SK-N-SH treated with all-trans-retinoic acid at 6 μM for 48 hours (cell line): ENCODE results near the gene PNPLA6.

Experiments used
- PPARA ChIP-seq: fragments of 250-450 bp; sonication (Bioruptor Pico); IDR thresholded peaks from 2 replicates; pipeline ENCODE4 v1.5.0; 2020; ENCODE audit warnings: mild to moderate bottlenecking, borderline replicate concordance
- RARB ChIP-seq: fragments of 250-450 bp; sonication (Bioruptor Pico); IDR thresholded peaks from 2 replicates; pipeline ENCODE4 v1.8.0; 2021; ENCODE audit warnings: mild to moderate bottlenecking, moderate library complexity
- TCF4 ChIP-seq: fragments of 250-450 bp; sonication (Bioruptor Pico); IDR thresholded peaks from 2 replicates; pipeline ENCODE4 v1.8.0; 2021; ENCODE audit warnings: mild to moderate bottlenecking, moderate library complexity, borderline replicate concordance
- ZC3H10 ChIP-seq: fragments of 250-450 bp; sonication (Bioruptor Pico); IDR thresholded peaks from 2 replicates; pipeline ENCODE4 v1.5.1; 2021; ENCODE audit warnings: mild to moderate bottlenecking, moderate library complexity
- ZFP3 ChIP-seq: fragments of 250-450 bp; sonication (Bioruptor Pico); IDR thresholded peaks from 2 replicates; pipeline ENCODE4 v1.5.0; 2020; ENCODE audit warnings: mild to moderate bottlenecking, moderate library complexity
- ZFP30 ChIP-seq: fragments of 450-650 bp; formaldehyde crosslinking; IDR thresholded peaks from 2 replicates; pipeline ENCODE4 v1.5.0; 2022; ENCODE audit warnings: mild to moderate bottlenecking, moderate library complexity
- ZNF565 ChIP-seq: fragments of 450-650 bp; formaldehyde crosslinking; conservative IDR thresholded peaks from 2 replicates; pipeline ENCODE4 v1.5.0; 2020; ENCODE audit warnings: low read depth, mild to moderate bottlenecking, moderate library complexity
- ZNF70 ChIP-seq: fragments of 450-650 bp; formaldehyde crosslinking; IDR thresholded peaks from 2 replicates; pipeline ENCODE4 v1.5.0; 2020; ENCODE audit warnings: mild to moderate bottlenecking, moderate library complexity
- TF ChIP-seq, protein P1 (sequence below): fragments of 250-450 bp; sonication (Bioruptor Pico); IDR thresholded peaks from 2 replicates; pipeline ENCODE4 v1.5.1; 2020; ENCODE audit warnings: low read depth, mild to moderate bottlenecking, moderate library complexity

DNA sequence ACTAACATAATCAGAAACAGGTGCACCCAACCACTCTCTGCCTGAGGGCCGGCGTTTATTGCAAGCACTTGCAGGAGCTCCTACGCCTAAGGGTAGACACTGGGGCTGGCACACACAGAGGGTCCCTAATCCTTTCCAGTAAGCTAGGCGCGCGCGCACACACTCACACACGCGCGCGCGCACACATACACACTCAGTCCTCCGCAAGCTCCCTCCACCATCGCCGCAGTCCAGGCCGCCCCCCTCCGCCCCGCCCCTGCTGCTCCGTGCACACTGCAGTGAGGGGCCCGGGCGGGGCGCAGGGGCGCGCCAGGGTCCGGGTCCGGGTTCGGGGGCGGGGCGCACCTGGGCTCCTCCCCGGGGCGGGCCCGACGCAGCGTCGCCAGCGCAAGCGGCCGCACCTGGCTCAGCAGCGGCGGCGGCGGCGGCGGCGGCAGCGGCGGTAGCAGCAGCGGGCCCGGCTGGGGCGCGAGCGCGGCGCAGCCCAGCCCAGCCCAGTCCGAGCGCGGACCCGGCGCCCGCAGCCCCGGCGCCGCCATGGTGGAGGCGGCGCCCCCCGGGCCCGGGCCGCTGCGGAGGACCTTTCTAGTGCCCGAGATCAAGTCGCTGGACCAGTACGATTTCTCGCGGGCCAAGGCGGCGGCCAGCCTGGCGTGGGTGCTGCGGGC is 60.1 kb downstream of the PNPLA6 start, which contains the start of gene CAMSAP3:
- TF ChIP-seq ZFP3 (CRISPR knock-in tag) (no peak), RARB (CRISPR knock-in tag) (no peak), ZC3H10 (CRISPR knock-in tag) (no peak), PPARA (CRISPR knock-in tag) (no peak), TCF4 (CRISPR knock-in tag) (no peak), ZFP30 (CRISPR knock-in tag) (no peak), ZNF565 (CRISPR knock-in tag) (no peak), ZNF70 (no peak)
- TF ChIP-seq, protein P1, sequence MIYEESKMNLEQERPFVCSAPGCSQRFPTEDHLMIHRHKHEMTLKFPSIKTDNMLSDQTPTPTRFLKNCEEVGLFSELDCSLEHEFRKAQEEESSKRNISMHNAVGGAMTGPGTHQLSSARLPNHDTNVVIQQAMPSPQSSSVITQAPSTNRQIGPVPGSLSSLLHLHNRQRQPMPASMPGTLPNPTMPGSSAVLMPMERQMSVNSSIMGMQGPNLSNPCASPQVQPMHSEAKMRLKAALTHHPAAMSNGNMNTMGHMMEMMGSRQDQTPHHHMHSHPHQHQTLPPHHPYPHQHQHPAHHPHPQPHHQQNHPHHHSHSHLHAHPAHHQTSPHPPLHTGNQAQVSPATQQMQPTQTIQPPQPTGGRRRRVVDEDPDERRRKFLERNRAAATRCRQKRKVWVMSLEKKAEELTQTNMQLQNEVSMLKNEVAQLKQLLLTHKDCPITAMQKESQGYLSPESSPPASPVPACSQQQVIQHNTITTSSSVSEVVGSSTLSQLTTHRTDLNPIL = no peak
